Activated naive CD4-positive, alpha-beta T cell treated with anti-CD3 and anti-CD28 coated beads, Interleukin-2, amount 50 U/mL, for 16 hours (primary cell): ENCODE data around the gene NR2F1.

Experiments used
- DNase-seq: peaks from one replicate; pipeline ENCODE4 v3.0.0-alpha.2; 2020

The NR2F1 gene

DNA sequence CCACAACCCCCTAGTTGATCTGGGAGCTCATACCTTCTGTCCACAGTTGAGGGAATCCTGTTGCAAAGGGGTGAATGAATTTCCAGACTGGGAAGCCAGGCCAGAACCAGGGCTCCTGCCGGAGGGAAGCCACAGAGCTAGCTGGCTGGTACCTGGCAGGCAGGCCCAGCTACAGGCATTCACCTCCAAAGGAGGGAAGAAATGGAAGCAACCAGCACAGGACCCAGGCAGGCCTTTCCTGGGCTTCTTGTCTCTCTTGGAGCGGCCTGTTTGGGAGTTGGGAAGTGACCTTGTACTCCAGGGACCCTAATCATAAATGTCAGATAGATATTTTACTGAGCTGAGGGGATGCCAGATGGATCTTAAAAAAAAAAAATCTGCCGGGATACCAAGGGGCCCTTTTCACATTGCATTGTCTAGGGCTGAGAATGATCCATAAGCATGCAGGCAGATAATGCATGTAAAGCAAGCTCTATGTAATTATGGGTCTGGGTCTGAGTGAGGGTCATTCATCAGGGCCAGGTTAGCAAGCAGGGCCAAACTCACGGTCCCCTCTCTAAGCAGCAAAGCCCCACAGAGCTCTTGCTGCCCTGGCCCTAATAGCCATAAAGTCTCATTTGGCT, 8.4 kb downstream of the NR2F1 start:
- DNase-seq: no peak

DNA sequence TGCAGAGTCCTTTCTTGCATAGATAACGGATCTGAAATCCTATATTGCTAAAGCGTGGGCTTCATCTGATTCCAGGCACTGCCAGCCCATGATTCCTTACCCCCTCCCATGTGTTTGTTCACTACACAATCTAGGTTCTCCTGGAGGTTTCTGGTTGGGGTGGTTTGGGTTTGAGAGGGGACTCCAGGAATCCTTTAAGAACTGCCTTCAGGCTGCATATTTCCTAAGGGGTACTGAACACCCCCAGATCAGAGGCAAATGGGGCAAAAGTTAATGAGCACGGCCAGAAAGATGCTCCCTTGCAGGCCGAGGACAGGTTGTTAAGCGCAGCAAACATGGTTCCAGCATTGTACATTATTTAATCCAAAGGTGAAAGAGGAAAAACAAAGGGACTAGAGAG, 9.9 kb downstream of the NR2F1 start:
- no peak for DNase-seq

DNA sequence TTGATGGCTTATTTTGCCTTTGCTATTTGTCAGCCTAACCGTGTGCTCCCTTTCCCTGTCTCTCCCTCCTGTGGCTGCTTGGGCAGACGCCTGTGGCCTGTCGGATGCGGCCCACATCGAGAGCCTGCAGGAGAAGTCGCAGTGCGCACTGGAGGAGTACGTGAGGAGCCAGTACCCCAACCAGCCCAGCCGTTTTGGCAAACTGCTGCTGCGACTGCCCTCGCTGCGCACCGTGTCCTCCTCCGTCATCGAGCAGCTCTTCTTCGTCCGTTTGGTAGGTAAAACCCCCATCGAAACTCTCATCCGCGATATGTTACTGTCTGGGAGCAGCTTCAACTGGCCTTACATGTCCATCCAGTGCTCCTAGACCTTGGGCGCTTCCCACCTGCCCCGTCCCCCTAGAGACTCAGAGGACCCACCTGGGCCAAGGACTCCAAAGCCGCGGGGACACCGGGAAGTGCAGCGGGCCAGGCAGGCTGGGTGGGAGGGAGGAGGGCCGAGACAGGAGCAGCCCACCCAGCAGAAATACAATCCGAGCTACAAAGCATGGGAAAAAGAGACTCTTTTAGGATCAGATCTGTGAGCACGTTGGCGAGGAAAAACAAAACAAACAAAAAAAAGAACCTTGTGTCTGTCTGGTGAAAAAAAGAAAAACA, 10.6 kb downstream of the NR2F1 start:
- no peak for DNase-seq

DNA sequence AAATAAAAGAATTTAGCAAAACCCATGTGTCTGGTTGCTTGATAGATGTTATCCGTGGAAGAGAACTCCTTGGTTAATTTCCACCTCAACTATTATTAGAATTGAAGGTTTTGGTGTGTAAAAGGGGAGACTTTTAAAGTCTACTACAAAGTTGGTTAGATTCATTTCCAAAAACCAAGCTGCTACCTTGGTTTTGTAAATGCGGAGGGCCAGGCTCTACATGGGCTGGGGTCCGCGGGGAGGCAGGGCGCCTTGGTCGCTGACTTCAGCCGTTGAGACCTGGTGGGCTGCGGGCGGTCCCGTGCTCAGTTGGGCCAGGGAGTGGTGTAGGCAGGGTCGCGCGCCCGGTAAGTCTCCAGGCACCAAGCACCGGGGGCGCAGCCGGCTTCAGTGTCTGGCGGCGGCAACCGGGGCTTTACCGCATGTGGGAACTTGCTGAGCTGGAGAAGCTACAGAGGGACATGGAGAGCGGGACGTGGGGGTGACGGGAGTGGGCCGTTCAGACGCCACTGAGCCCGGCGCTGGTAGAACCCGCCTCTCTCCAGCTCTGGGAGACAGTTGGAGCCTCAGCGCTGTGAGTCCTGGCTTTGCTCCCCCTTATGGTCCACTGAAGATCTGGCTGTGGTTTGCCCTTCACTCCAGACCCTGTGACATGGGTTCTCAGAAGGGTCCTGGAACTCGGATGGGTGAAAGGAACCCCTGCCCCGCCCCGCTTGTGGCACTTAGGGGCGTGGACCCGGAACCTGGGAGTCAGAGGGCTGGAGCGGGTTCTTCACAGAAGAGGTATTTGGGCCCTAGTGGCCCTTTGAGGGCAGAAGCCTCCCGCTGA, 11.8 kb downstream of the NR2F1 start:
- DNase-seq: no peak

DNA sequence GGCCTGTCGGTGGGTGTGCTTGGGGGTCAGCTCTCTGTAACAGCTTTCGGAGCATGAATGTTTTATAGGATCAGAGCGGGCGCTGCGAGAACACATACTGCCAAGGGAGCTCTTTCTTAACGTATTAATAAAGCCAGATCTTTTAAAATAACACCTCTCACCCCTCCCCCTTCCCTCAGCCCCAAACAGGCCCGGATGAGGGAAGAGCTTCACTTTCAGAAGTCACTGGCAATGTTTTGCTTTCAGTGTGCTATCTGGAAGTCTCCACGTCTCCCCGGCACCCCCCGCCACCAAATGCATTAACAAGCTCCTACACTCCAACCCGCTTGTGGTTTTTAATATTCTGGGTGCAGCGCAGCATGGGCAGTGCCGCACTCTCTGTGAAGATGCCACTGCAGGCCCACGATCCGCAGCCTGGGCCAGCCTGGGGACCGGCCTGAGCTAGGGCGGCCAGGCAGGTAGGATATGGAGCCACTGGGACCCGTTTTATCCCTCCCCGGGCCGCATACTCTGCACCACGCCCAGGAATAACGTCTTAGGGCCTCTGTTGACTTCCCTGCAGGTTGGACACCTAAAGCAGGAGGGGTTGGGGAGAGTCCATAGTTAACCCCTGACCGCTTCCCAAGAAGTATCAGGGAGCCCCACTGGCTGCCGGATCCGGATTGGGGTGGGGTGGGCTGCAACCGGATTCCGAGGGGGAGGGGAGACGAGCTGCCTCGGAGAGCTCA, 12.6 kb downstream of the NR2F1 start:
- DNase-seq: no peak

DNA sequence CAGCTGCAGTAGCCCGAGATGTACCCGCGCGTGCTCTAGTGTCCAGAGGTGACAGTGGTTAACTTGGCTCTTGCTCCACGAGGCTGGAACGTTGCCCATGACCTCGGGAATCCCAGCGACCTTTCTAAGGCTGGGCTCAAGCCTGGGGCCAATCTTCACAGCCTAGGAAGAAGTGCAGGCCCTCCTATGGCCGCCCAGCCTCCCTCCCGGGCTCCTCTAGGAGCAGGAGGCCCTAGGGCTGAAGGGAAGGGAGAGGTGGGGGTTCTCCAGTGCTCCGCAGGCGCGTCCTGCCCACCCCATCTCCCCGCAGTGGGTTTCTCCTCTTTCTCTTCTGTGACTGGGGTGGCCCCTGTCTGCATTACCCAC, 13.3 kb downstream of the NR2F1 start:
- DNase-seq: no peak

DNA sequence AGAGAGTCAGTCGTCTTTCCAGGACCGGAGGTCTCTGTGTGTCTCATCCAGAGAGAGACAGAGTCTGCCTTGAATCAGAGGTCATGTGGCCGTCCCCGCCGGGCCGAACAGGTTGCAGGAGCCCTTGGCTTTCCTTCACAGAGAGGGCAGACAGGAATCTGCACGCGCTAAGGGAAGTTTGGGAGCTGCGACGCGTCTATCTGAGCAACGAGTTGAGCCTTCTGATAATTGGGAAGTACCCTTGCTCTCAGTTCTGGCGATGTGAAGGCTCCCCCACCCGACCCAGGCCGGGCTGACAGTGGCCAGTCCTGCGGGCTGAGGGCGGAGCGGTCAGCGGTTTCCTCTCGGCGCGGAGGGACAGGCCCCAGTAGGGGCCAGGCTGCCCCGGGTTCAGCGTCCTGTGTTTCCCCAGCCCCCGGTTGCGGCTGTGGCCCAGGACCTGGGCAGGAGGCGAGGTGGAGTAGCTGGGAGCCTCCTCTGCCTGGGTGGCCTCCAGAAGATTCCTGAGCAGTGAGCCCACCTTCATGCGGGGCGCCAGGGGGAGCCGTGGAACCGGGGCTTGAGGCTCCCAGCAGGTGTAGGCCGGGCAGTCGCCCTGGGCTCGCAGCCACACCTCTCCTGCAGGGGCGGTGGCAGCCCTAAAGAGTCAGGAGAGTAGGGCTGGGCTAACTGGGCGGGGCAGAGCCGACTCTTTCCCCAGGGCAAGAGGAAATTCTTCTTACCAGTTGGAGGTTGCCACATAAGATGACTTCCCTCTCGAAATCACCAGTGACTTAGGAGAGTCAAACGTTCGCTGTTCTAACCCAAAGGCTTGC, 13.9 kb downstream of the NR2F1 start:
- DNase-seq: no peak

DNA sequence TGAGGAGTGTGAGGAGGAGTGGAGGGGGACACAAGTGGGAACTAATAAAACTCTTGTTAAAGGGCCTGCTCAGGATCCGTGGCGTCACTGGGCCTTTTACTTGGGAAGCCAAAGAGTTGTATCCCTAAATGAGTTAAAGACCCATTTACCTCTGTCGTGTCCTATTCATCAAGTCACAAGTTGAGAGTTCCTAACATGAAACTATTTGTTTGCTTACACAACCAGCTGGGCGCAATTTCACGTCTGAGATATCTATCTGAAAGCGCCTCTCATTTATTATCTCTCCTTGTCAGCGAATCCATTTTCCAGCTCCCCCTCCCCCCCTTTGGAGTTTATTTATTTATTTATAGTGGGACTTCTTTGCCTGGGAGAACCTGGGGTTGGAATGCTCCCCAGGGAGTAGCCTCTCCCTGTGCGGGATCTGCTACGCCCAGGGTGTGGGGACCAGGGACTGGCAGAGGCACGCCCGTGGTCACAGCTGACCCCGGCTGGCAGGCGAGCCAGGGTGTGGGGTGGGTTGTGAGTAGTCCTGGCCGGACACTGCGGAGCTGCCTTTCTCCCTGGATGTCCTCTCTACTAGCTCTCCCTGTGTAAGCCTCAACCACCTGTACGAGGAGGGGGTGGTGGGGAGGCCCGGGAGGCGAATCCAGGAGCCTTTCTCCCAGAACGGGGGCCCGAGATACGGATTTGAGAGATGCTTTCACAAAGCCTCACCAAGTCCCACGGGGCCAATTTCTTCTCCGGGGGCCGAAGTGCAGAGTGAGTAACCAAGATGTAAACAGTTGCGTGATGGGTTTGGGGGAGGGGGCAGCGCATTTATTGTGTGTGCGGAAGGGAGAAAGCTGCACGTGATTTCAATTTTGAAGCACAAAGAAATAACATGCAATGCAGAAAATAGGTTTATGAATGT, 15.3 kb downstream of the NR2F1 start:
- DNase-seq: no peak

DNA sequence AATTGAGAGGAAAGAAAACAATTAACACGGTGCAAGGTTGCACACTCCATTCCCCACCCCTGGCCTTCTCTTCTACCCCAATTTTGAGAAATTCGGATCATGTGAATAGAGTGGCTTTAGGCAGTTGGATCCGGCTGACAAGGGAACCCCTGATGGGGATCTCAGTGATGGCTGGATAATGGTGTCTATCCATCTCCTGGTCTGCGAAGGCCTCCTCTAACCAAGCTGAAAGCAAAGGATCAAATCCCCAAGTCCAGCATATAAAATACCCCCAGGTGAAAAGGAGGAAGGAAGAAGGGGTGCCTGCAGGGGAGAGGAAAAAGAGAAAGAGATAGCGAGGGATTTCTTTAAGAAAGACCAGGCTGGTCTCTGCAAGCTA, 16.0 kb downstream of the NR2F1 start:
- DNase-seq: no peak

DNA sequence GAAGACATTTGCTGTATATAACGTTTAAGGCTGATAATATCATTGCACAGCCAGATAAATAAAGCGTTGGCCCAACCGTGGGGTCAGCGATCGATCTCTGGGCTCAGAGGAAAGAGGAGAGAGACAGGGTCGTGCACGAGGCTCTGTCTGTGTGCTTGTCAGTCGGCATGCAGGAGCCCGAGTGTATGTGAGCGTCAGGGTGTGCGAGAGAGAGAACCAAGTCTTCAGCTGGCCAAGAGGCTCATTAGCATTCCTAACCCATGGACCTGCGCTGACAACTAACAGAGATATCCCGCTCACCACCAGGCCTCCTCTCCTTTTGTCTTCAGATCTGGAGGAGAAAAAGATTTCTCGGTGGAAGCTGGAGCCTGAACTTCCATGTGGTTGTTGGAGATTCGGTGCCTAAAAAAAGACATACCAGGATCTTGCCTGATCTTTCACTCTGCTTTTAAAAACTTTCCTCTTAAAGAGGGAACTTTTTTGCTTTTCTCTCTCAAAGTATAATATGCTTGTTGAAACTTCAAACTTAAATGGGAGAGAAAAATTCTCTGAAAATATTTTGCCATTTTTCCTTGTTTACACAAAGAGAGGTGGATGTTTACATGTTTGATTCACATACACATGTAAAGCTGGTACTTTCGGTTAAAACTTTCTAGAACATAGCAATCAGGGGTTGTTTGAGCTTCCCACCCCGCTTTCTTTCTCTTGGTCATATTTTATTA, 16.5 kb downstream of the NR2F1 start:
- DNase-seq: no peak

DNA sequence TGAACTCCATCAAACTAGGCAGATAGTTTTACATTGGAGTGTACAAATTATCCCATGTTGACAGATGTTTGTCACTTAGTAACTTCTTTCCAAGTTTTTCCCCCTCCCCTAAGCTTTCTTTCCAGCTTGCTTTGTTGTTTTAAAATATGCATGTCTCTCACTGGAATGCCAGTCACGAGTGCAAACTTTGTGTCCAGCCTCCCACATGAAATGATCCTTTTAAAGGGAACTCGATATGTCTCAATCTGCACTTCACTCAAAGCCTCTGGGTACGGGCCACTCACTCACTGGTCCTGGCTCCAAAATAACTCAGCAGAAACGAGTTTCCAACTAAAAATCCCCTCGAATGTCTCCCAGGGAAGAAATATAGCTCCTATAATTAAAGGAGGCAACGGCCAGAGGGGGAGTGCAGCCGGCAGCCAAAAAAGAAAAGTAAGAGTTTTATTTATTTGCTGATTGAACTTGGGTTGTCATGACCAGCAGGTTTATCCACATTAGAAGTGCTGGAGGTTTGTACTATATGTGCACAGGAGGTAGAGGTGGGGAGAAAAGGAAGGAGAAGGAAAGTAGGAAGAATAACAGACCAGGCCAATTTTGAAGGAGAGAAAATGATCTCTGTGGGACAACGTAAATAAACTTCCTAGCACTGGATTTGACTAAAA, 17.5 kb downstream of the NR2F1 start:
- no peak for DNase-seq

DNA sequence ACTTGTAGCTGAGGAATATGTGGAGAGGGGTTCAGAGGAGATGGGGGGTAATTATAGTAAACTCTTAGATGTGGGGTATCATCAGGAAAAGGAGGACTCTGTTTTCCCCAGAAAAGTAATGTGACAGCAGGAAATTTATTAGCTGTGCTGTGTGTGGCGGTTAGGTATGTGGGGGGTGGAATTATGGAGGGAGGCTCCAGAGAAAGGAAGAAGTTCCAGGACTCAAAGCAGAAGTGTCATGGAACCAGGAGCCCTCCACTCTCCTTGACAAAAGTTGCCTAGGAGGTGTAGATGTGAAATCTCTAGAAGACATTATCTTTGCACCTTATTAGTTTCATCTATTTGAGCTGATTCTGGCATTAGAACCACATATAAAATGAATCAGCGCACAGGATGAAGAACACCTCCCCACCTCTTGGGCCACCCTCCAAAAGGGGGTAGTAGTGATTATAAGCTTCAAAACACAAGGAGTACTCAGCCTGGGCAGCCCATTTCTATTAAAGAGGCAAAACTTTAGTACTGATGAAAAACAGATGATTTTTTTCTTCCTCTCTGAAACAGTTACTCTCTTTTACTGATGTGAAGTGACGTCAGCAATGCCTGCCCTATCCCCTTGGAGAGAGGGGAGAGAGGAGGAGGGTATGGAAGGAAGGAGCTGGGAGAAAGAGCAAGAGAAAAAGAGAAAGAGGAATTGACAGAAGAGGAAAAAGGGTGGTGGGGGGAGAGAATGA, 18.2 kb downstream of the NR2F1 start:
- no peak for DNase-seq

DNA sequence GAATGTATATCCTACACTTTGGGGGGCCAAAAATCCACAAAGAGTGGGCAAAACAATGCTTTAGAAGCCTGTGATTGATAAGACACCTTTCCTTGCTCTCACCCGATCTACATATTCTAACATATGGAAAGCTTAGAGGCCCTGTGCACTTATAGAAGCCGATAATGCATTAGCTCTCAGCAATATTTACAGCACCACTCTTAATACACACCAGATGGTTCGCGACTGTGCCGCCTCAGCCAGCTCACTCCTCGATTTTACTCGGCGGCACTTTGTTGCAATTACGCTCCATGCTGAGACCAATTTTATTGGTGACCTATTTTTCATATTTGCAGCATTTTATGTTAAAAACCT, 18.8 kb downstream of the NR2F1 start:
- no peak for DNase-seq

DNA sequence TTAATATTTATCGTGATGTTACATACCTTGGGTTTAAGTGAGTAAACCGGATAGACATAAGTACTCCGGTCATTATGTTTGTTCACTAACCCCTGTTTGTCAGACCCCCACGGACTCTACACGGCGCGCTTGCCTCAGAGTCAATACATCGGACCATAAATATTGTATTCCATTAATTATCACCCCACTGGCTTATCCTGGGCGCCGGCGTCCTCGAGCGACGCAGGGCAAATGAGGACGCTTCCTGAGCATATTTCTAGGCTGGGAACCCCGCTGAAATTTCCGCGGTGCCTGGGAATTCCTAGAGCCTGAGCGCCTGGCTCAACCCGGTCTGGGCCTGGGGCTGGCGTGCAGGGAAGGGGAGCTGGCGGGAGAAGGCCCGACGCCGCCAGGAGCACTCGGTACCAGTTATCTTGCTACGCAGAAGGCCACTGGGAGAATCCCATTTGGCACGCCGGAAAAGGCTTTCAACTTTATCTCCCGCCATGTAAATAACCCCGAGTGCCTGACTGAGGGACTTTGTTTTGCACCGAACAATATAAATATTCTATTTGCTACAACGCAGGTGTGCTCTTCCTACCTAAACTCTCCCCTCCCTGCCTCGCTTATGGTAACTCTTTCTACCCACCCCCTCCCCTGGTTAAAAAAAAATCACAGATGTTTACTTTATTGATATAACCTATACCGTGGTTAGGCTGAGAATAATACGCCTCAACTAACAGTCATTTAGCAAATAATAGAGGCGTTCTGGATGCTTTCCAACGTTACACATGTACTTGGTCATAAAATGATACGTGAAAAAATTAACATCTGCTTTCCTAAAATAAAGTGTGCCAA, 19.4 kb downstream of the NR2F1 start:
- no peak for DNase-seq

DNA sequence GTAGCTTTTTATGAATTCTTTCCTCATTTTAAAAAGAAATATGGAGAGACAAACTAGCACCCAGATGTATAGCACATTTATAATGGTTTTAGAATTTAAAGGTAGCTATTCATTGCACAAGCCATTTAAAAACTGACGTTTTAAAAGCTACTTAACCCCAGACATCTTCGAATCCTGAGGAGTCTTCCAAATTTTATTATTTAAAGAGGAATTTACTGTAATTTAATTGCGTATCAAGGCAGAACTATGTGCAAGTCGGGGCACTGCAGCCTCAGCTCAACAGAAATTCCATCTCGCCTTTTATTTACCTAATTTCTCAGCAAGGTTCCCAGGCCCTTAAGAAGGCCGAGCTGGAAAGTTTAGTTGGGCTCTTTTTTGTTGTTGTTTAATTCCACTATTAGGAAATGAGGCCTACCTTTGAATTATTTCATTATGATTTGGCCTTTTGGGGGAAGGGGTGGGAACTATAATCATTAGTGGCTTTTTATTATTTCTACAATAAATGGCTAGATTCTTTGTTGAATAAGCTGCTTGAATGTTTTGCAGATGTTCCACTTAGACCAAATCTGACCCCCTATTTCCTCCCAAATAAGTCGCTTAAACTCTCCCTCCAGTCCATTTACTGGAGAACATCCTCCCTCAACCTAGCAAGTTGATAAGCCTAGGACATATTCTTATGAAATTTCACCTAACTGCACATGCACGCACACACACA, 20.2 kb downstream of the NR2F1 start:
- DNase-seq: no peak

DNA sequence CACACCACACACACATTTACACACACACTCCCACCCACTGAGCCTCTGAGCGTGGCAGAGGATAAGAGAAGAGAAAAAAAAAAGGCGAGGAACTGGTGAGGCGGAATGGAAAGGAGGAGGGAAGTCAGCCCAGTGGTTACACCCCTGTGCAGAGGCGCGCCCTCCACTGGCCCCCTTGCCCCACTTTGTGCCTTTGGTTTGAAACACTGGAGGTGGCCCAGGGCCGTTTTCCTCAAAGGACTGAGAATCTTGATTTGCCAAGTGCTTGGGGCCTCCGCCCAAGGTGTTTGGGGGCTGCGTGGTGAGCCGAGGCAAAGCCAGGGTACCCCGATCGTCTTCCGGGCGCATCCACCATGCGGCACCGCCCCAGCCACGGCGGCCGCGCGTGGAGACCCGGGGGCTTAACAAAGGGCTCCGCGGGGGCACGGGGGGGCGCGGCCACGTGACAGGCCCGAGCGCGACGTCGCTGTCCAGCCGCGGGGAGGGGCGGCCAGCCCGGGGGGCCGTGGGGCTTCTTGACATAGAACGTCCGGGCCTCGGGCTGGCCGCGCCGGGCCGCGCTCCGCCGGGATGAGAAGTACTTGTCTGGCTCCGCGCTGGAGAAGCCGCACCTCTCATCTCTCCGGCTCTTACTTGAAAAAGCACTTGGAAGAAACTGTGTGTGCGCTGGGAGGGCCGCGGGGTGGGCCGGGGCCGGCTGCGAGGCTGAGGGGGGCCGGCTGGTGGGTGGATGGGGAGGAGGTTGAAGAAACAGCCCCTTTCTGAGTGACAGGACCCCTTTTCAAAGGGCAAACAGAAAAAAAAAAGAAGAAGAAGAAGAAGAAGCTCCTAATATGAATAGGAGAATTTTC, 21.0 kb downstream of the NR2F1 start:
- DNase-seq: no peak
